NK-92 treated with Interleukin-12 subunit alpha and Interleukin-12 subunit beta, amount 100 ng/mL, for 24 hours (cell line): ENCODE measurements around the gene MTRFR.
A peak's percentile ranks its signal among the peaks of the same experiment; 100 is the strongest.

Experiments
- DNase-seq: peaks from one replicate; lab custom pipeline; 2025; lab: John Stamatoyannopoulos, UW

Gene MTRFR

GRCh38 chr12:123270214-123271000, 37.2 kb downstream of the MTRFR start:
- DNase-seq, result no peak

DNA sequence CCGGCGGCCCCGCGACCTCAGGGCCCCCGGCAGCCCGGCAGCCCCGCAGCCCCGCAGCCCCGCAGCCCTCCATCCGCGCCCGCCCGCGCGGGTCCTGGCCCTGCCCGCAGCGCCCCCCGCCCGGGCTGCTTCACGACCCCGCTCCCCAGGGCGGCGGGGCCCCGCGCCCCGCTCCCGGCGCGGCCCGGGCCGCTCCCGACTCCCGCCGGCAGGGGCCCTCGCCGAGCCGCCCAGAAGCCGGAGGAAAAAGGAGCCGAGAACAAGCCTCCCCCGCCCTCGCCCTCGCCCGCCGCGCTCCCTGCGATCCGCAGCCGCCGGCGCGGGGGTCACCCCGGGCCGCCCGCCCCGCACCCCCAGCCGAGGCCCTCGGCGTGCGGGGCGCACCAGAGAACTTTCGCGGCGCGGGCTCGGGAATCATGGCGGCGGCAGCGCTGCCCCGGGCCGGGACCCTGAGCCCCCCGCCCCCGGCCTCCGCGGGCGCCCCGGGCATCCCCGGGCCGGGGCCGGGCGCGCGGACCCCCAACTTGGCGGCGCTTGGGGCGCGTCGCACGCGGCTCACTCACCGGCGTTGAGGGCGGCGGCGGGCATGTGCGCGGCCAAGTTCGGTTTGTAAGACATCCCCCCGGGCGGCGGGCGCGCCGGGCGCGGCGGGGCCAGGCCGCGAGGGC, 37.9 kb downstream of the MTRFR start:
- peak; percentile 28 for DNase-seq

GRCh38 chr12:123273166-123273565, 39.9 kb downstream of the MTRFR start:
- DNase-seq, result no peak

DNA sequence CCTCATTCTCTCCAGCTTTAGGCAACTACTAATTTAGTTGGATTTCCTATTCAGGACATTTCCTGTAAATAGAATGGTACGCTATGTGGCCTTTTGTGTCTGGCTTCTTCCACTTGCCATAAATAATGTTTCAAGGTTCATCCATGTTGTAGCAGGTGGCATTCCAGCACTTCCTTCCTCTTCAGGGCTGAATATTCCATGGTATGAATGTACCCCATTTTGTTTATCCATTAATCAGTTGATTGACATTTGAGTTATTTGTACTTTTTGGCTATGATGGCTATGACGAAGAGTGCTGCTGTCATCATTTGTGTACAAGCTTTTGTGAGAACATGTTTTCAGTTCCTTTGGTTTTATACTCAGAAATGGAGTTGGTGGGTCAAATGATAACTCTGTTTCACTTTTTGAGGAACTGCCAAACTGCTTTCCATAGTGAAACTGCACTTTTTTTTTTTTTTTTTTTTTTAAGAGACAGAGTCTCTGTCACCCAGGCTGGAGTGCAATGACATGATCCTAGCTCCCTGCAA, 44.9 kb downstream of the MTRFR start:
- no peak for DNase-seq

- DNase-seq, result no peak
These were observed 47.7 kb downstream of the MTRFR start for GRCh38 chr12:123280971-123281370.

GRCh38 chr12:123282111-123282510, 48.9 kb downstream of the MTRFR start:
- DNase-seq, result no peak

DNA sequence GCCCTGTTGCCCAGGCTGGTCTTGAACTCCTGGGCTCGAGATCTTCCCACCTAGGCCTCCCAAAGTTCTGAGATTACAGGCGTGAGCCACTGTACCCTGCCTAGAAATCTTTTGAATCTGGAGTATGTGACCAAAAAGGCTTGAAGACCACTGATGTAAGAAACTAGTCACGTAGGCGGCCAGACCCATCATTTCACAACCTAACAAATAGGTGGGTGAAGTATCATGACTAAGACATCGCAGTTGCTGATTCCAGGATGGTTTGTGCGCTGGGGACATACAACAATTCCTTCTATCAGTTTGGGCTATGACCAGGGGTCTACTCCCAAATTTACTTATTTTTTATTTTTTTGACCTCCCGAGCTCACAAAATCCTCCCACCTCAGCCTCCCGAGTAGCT, 50.2 kb downstream of the MTRFR start:
- no peak for DNase-seq

DNA sequence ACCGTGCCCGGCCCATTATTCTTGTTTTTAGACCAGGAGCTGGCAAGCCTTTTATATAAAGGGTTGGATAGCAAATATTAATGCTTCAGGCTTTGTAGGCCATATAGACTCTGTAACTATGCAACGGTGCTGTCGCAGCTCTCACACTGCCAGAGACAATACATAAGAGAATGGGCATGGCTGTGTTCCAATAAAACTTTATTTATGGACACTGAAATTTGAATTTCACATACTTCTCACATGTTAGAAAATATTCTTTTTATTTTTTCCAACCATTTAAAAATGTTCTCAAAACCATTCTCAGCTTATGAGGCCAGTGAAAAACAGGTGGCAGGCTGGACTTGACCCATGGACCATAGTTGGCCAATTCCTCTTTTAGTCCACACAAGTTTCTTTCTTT, 51.4 kb downstream of the MTRFR start:
- DNase-seq, result no peak

DNA sequence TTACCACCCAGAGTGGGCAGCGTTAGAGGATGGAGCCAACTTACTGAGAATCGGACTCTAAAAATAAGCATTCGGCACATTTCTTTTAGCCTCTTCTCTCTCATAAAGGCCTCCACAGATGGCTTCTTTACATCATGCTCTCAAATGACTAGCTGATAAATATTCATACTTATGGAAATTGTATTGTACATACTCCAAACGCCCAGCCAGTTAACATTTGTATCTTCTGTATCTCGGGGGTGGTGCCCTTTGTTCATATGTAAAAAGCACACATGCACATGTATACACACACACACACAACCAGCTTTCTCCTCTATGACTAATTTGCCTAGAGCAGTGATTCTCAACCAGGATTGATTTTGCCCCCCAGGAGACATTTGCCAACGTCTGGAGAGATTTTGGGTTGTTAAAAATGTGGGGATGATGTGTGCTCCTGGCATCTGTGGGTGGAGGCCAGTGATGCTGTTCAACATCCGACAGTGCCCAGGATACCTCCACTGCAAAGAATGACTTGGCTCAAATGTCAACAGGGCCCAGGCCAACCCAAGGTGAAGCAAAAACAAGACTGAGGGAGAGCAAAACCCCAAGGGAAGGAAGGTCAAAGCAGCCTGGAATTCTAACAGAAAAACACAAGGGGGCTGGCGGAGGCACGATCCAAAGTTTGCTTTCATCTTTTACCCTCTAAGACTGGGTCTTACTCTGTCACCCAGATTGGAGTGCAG, 53.6 kb downstream of the MTRFR start:
- DNase-seq, result no peak

GRCh38 chr12:123288751-123289346, 55.6 kb downstream of the MTRFR start:
- no peak for DNase-seq

- no peak for DNase-seq
These were observed 56.7 kb downstream of the MTRFR start for GRCh38 chr12:123289911-123290310.

GRCh38 chr12:123293178-123293760, 60.0 kb downstream of the MTRFR start:
- DNase-seq, result no peak

DNA sequence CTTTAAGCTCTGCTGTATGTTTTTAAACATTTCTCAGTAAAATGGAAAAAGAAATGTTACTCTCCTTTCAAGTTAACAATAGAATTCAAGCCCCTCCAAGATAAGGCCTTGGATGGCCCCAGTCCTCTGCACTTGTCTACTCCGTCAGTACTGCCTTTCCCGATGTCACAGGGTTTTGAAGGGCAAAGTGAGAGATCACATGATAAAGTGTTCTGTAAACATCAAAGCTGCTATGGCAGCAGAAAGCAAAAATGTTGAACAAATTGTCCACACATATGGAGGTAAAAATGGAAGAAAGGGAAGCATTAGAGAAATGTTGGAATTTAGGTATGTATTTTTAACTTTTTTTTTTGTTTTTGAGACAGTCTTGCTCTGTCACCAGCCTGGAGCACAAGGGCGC, 71.9 kb downstream of the MTRFR start:
- no peak for DNase-seq

GRCh38 chr12:123306200-123306599, 73.0 kb downstream of the MTRFR start:
- no peak for DNase-seq
